GM12875 (cell line): Measurements from ENCODE around the gene SPDEF.

ENCODE experiments used
- H3K4me3 ChIP-seq: one replicate; pipeline ENCODE4 v1.5.1; 2011; ENCODE audit warnings: low read depth, low read length, control low read depth
- TF ChIP-seq, protein P1 (sequence below): IDR thresholded peaks from 2 replicates; pipeline ENCODE4 v1.5.1; 2011; ENCODE audit warnings: low read depth, mild to moderate bottlenecking, control low read depth, inconsistent platforms, low read length, moderate library complexity, borderline replicate concordance; ENCODE audit not compliant: insufficient read depth

Gene SPDEF

DNA sequence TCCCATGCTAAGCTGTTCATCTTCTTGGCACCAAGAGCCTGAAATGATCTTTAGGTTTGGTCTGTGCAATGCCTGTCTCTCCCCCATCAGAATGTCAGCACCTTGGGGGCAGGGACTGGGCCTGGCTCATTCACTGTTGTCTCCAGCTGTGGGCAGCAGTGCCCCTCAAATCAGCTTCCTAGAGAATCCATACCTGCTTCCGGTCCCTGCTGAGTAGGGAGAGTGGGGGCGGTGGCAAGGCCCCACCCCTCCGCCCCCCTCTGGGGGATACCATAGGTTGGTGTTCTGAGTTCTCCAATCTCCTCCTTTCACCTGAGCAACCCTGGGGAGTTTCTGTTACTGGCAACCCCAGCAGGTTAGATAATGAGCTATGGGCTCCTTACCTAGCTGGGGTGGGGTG is 19.2 kb upstream of the SPDEF start:
- TF ChIP-seq, protein P1, sequence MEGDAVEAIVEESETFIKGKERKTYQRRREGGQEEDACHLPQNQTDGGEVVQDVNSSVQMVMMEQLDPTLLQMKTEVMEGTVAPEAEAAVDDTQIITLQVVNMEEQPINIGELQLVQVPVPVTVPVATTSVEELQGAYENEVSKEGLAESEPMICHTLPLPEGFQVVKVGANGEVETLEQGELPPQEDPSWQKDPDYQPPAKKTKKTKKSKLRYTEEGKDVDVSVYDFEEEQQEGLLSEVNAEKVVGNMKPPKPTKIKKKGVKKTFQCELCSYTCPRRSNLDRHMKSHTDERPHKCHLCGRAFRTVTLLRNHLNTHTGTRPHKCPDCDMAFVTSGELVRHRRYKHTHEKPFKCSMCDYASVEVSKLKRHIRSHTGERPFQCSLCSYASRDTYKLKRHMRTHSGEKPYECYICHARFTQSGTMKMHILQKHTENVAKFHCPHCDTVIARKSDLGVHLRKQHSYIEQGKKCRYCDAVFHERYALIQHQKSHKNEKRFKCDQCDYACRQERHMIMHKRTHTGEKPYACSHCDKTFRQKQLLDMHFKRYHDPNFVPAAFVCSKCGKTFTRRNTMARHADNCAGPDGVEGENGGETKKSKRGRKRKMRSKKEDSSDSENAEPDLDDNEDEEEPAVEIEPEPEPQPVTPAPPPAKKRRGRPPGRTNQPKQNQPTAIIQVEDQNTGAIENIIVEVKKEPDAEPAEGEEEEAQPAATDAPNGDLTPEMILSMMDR = no peak

DNA sequence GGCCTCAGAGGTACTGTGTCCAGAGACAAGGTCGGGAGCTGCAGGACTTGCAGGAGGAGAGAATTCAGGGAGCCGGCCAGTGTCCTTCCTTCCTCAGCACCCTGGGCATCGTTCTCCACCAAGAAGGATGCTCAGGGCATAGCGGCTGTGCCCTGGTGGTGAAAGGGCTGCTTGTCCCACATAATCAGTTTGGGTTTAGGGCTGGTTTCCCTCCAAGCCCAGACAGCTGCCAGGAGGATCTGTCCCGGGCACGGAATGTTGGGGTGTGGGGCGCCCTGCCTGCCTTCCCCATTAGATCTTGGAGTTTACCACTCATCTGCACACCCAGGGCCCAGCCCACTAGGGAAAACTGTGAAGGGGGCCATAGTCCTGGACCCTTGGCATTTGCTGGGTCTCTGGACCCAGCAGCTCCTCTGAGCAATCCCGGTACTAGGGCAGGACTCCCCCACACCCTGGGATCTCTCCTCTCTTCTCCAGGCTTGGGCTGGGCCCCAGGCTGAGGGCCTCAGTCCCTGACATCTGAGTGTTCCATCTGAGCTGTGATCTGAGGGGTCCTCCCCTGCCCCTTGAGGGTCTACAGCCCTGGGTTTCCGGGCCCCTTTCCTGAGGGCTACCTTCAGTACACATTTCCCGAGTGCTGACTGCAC is 18.6 kb upstream of the SPDEF start:
- no peak overlapping the region for H3K4me3 ChIP-seq
- TF ChIP-seq, protein P1 = no peak

More for the DNA sequence above, 19.2 kb upstream of the SPDEF start:
- H3K4me3 ChIP-seq = no peak overlapping the region

- H3K4me3 ChIP-seq = no peak overlapping the region
- TF ChIP-seq, protein P1 = no peak
These were observed 17.5 kb upstream of the SPDEF start for GRCh38 chr6:34573567-34574183.

- no peak overlapping the region for H3K4me3 ChIP-seq
These were observed 16.5 kb upstream of the SPDEF start for GRCh38 chr6:34572585-34572984.

GRCh38 chr6:34572021-34572420 is 15.9 kb upstream of the SPDEF start:
- TF ChIP-seq, protein P1 = no peak
- H3K4me3 ChIP-seq = no peak overlapping the region

More at GRCh38 chr6:34572585-34572984, 16.5 kb upstream of the SPDEF start:
- TF ChIP-seq, protein P1 = no peak

- no peak overlapping the region for H3K4me3 ChIP-seq
- TF ChIP-seq, protein P1 = no peak
These were observed 15.3 kb upstream of the SPDEF start for GRCh38 chr6:34571388-34571787.
